GM11168 (cell line): Measurements from ENCODE around the gene GPR35.
"Not testable (repeated sequence)": the region's sequence is repeated elsewhere in the genome, so short reads cannot be mapped to it uniquely, and the experiment has no call there.

Source experiments
- in situ Hi-C: fragments of 300-500 bp; cut with MboI; formaldehyde crosslinking; loops from one replicate; pipeline ENCODE4 v1.12.0; 2022; ENCODE audit warnings: low sequenced_read_pairs; ENCODE audit not compliant: unreplicated experiment

GPR35 gene

DNA sequence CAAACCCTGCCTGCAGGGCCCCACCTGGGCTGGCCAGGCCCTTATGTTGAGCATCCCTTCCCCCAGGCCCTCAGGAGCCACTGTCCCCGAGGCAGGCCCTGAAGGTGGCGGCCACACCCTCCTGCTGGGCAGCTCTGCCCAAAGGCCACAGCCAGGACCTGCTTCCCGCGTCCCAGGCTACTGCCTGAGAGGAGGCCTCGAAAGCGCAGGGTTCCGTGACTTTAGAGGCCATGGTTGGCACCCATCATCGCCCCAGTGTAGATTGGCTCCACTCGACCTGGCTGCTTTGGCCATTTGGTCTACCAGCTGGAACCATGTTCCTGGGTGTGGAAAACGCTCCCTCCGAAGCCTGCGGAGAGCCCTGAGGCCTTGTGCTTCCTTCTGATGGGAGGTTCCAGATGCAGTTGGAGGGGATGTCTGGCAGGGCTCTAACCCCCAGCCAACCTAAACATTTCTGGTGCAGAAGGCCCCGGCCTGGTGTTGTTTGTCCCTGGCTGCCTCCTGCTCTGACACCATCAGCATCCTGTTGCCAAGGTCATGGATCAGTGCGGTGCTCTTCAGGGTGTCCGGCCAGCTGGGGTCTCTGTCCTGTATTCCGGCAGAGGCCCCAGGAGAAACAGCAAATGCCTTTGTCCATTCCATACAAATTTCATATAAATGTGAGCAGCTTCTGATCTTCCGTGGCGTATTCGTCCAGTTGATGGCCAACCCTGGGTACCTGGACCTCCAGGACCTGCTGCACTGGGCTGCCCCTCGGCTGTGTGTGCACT, 24.0 kb upstream of the GPR35 start:
- in situ Hi-C loops = no loop called here

DNA sequence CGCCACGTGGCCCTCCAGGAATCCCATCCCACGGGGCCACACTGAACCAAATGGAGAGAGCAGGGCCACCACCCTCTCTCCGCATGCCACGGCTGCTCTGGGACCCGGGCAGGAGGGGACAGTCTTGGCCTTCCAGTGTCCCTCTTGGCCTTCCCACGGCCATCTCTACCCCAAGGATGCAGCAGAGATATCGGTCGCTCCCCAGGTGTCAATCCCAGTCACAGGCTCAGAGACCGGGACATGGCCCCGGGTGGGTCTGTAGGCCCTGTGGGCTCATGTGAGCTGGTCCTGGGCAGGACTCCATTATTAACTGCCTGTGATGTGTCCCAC, 23.5 kb upstream of the GPR35 start:
- in situ Hi-C loops = no loop called here

DNA sequence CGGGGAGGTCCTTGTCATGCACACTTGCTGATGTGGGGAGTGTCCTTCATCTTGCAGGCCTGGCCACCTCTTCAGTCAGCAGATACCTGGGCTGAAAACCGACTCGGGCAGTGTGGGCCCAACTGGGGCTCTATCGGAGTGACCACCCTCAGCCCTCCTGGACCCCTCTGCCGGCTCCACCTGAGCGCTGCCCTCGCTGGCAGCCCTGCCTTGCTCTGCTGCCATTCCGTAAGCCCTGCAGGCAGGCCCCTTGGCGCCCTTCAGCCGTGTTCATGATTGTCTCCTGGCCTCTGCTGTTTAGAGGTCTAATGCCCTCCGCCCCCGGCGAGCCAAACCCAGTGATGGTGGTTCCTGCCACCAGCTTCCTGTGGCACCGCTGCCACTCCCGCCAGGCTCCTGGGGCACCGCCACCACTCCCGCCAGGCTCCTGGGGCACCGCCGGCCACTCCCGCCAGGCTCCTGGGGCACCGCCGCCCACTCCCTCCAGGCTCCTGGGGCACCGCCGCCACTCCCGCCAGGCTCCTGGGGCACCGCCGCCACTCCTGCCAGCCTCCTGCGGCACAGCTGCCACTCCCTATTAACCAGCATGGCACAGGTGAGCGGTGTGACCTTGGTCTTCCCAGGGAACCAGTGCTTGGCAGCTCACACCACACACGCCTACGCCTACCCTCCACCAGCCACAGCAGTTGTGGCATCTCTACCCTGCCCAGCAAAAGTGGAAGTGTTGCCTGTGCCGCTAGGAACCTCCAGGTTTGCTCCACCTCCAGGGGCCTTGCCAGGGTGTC, 22.8 kb upstream of the GPR35 start:
- in situ Hi-C loops = no loop called here

DNA sequence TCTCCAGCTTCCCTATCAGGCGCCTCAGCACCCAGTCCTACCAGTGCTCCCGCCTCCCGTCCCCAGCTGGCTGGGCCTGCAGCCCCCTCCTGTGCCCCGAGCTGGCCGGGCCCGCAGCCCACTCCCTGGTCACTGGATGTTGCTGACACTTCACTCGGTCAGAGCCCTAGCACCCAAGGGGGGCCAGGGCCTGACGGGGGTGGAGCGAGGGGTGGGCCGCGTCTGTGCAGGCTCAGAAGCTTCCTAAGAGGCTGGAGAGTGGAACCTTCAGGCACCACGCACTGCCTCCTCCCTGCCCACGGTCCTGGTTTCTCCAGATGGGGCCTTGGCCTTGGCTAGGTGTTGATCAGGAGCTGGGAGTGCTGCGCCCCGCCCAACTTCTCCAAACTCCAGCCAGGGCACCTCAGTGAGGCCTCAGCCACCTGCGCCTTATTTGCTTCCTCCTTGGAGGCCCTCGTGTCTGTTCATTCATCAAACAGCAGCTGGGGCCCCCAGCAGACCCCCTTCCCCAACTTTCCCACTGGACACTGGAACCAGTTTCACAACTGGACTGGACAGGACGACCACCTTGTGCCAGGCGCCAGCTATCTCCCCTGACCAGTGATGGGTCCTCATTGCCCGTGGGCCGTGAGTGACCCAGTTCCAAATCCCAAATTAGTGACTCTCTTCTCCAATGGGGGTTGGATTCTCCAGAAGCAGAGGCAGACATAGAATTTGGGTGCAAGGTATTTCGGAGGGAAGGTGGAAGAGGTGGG, 22.0 kb upstream of the GPR35 start:
- in situ Hi-C loops = no loop called here

DNA sequence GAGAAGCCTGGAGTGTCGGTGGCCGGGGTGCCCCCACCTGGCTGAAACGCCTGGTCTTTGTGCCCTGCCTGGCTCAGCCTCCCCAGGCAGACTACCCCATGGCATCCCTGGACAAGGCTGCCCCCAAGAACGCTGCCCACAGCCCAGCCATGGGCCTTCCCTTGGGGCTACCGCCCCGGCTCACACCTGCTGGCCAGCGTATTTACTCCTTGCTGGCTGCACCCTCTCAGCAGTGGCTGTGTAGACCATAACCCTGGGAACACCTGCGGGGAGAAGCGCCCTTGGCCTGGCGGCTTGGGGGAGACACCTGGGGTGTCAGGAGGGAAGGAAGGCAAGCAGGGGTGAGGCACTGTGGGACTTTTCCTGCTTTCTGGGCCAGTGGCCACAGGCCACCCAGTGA, 21.4 kb upstream of the GPR35 start:
- in situ Hi-C loops = no loop called here

DNA sequence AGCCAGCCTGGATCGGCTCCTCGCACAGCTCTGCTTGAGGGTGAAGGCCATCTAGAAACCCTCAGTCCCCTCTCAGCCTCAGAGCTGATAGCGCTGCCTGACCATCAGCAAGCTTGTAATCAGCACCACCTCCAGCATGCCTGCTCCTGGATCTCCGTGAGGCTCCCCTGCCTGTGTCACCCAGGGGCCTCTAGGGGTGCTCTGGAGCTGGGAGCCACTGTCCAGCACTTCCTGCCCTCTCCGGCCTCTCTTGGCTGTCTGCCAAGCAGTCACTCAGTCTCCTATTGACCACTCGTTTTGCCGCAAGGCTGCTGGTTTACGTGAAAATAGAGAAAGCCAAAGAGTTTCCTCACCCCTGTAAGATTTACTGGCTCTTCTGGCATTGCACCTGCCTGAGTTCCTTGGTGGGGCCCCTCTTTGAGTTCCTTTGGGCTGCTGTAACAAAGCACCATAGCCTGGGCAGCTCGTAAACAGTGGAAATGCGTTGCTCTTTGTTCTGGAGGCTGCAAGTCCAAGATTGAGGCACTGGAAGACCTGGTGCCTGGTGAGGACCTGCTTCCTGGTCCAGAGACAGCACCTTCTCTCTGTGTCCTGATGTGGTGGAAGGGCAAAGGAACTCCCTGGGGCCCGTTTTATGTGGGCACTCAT, 20.9 kb upstream of the GPR35 start:
- in situ Hi-C loops = no loop called here

DNA sequence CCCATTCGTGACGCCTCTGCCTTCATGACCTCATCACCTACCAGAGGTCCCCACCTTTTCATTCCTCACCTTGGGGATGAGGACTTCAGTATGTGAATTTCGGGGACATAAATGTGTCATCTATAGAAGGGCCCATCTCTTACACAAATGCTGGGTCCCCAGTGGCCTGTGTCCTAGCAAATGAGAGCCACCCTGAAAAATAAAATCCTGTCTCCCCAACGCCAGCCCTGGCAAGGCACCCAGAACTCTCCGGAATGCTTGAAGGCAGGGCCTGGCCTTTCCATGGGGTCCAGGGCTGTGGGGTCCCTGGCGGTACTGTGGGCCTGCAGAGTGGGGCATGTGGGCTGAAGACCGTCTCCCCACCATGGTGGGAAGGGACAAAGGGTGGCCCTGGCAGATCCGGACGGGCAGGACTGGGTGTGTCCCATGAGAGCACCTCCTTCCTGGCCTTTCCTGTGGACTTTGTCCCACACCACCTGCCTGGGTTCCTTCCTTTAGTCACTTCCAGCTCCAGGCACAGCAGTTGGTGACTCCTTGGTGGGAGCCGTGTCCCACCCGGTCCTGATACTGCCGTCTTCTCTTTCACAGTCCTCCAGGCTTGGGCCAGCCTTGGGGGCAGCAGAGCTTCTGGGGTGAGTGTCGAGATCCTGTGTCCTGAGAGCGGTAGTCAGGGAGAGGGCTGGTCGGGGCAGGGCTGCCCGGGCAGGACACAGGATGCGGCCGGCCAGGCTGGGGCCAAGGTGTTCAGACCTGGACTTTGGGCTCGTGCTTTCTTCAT, 20.2 kb upstream of the GPR35 start:
- in situ Hi-C loops = no loop called here

DNA sequence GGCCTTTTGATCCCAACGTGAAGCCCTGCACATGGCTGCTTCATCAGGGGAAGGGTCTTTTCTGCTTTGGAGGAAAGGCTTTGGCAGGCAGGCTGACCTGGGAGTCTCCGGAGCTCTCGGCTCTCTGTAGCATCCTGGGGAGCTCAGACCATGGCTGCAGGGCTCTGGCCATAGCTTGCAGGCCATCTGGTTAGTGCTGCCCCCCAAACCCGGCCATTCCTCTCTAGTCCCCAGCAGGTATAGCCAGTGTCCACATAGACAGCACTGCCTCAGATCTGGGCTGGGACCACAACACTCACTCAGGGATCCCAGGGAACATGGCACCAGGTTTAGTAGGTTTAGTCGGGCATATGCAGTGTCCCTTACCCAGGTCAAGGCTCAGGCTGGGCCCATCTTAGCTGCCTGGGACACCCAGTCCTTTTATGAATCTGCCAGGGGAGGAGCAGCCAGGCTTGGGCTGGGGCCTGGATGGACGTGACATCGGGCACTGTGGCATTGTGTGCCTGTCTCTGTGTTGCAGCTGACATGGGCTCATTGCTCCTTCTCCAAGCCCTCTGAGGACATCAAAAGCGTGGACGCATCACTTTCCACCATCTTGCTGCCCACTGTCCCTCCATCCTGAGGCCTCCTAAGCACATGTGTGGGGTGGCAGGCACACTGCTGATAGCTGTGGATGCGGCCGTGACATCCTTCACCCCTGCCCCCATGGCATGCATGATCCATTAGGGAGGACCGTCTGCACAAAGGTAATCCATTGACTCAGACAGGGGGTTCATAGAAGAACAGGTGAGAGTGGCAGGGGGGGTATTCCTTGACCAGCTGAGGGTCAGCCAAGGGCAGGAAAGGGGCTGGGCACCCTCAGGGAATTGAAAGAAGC, 19.2 kb upstream of the GPR35 start:
- in situ Hi-C loops = no loop called here

DNA sequence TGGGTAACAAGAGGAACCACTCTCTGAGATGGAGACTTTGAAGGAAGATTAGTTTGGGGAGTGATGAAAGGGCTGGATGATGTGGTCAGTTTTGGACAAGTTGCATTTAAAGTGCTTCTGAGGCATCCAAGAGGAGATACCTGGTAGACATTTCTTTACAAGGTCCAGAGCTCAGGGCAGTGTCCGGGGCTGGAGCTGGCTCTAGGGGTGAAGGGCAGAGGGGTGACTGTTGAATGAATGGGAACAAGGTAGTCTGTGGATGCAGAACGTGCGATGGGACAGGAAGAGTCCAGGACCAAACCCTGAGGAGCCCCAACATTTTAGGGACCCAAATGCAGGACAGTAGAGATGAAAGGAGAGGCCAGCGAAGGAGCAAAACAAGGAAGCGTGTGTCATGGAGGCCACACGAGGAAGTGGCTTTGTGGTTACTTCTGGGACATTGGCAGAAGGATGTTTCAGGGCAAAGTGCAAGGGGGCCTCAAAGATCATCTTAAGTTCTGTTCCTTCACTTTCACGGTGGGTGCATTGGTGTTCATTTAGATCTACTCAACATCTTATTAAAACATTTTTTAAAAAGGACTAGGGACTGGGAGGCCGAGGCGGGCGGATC, 13.6 kb upstream of the GPR35 start:
- in situ Hi-C loops = no loop called here

DNA sequence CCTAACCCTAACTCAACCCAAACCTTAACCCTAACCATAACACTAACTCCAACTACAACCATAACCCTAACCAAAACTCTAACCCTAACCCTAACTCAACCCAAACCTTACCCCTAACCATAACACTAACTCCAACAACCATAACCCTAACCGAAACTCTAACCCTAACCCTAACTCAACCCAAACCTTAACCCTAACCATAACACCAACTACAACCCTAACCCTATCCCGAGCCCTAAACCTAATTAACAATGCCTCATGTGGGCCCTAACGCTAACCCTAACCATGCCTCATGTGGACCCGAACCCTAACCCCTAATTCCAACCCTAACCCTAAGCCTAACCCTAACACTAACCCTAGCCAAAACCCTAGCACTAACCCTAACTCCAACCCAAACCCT, 11.5 kb upstream of the GPR35 start:
- in situ Hi-C loops = no loop called here

DNA sequence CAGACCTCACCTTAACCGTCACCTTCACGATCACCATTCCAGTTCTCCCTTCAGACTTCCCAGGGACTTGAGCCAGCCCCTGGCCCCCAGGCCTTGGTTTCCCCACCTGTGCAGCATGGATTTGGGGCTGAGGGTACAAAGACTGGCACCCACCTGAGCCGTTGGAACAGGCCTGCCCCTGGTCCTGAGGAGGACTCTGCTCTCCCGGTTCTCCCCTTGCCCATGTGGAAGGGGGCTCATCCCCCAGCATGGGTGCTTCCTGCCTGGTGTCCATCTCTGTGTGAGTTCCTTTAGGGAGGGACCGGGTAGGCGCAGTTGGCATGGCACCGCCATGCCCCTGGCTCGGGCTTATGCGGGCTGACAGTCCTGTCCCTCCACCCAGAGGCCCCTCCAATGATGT, 10.9 kb upstream of the GPR35 start:
- in situ Hi-C loops = no loop called here

DNA sequence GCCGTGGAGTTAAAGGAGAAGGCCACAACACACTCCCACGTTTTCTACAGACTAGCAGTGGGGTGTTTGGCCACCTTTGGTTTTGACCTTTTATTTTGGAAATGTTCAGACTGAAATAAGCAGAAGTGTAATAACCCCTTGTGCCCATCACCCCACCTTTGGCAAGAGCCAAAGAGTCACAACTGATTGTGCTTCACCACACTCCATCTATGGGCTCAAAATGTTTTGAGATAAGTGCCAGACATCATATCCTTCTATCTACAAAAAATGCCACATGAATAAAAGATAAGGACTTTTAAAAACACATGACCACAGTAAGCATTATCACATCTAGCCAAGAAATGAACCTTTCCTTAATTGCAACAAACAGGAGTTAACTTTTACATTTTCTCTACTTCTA, 9.9 kb upstream of the GPR35 start:
- in situ Hi-C loops = no loop called here

DNA sequence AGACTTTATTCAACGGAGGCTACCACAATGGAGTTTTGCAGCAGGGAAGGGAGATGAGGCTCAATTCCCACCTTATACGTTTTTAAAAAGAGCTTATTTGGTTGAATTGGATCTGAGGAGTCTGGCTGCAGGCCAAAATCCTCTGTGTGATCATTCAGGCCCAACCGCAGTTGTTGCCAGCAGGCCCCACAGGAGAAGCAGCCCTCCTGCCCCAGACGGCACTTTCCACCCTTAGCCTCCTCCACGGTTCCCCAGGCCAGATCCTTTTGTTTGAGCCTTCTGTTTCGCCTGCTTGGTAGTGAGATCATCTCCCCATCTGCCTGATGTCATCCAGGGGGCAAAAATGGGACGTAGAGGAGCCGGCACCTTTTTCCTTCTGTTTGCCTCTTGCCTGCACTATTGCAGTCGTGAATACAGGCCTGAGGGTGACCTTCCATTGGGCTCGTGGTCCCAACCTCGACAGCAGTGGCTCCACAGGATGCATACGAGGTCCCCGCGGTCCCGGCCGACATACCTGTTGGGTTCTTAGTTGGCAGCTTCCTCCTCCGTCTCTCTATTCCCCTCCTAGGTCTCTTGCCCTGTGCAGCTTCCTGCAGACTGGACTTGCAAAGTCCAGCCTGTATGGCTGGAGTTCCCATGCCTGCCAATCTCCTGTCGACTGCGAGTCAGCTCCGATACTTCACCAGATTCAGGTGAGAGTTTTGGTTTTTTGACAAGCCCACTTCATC, 9.3 kb upstream of the GPR35 start:
- in situ Hi-C loops = no loop called here

DNA sequence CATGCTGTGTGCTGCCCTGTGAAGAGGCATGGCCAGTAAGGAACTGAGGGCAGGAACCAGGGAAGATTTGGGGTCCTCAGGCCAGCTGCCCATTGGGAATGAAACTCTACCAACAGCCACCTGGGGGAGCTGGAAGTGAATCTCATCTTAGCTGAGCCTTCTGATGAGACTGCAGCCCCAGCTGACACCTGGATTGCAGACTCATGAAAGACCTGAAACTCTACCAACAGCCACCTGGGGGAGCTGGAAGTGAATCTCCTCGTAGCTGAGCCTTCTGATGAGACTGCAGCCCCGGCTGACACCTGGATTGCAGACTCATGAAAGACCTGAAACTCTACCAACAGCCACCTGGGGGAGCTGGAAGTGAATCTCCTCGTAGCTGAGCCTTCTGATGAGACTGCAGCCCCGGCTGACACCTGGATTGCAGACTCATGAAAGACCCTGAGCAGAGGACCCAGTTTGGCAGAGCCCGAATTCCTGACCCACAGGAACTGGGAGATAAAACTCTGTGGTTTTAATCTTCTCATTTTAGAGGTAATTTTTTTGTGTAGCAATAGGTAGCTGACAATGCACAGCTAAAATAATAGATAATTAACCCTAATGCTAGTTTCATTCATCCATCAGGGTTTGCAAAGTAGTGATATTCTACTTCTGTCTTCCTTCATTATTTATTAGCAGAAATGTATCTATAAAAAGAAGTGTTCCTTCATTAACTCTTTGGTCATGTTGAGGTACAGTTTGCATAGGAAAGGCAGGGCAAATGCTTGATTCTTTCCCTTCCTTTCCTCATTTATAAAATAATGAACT, 8.2 kb upstream of the GPR35 start:
- in situ Hi-C loops = not testable (repeated sequence)

DNA sequence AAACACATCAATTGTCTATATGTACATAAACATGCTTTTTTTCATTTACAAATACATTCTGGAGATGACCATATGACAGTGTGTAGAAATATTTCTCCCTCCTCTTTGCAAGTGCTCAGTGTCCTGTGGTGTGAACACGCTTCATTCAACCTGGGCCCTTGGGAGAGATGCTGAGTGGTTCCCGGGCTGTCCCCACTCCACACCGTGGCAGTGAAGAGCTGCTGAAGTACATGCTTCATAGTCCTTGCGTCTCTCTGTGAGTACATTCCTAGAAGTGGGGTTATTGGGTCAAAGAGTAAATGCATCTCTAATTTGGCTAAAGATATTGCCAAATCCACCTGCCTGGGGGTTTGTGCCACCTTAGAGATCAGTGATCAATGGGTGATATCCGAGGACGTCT, 6.5 kb upstream of the GPR35 start:
- in situ Hi-C loops = no loop called here

DNA sequence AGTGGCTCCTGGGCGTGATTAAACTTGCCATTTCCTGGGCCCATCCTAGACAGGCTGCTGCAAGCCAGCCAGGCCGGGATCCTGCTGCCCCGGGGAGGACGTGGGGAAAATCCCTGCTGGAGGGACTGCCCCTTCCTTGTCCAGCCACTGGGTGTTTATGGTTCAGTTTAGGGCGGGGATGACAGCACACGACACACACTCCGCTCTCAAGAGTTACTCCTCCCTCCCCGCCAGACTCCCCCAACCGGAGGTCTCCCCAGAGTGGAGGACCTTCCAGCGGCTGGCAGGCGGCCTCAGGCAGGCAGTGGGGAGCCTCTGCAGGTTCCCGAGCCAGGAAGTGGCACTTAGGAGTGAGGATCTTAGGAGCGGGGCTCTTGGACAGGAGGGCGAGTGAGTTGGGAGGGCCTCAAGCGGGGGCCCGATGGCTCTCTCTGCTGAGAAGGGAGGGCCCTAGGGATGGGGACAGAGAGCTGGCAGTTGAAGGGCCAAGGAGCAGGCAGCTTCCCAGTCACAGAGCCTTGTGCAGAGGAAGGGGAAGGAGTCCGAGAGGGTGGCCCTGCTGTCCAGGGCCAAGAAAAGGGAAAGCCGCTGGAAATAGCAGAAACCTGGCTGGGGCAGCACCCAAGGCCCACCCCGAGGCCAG, 5.7 kb upstream of the GPR35 start:
- in situ Hi-C loops = no loop called here
